Retina (tissue), 1 donor: ENCODE measurements around the gene METTL14.

Experiments used
- DNase-seq: peaks from one replicate; pipeline ENCODE4 v3.0.0-alpha.2; 2016

METTL14 gene

DNA sequence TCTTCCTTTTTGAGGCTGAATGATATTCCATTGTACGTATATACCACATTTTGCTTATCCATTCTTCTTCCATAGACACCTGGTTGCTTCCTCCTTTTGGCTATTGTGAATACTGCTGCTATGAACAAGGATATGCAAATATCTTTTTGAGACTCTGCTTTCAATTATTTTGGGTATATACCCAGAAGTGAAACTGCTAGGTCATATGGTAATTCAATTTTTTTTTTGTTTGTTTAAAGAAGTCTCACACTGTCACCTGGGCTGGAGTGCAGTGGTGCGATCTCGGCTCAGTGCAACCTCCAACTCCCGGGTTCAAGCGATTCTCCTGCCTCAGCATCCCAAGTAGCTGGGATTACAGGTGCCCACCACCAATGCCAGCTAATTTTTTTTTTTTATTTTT is 75.3 kb downstream of the METTL14 start:
- DNase-seq, result no peak

- DNase-seq, result no peak
Observed at GRCh38 chr4:118761397-118762016, 76.3 kb downstream of the METTL14 start.

GRCh38 chr4:118762155-118762554 is 77.0 kb downstream of the METTL14 start:
- no peak for DNase-seq

- no peak for DNase-seq
Observed at GRCh38 chr4:118762730-118763477, 77.7 kb downstream of the METTL14 start.
